ENCODE data around the gene ASPM.
"Not testable (repeated sequence)": the region's sequence is repeated elsewhere in the genome, so short reads cannot be mapped to it uniquely, and the experiment has no call there.

ASPM gene

DNA sequence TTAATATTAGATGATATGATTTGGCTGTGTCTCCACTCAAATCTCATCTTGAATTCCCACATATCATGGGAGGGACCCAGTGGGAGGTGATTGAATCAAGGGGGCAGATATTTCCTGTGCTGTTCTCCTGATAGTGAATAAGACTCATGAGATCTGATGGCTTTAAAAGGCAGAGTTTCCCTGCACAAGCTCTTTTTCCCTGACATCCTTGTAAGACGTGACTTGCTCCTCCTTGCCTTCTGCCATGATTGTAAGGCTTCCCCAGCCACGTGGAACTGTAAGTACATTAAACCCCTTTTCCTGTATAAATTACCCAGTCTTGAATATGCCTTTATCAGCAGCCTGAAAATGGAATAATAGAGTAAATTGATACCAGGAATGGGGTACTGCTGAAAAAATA, 66.1 kb downstream of the ASPM start:
- DNase-seq = no peak

DNA sequence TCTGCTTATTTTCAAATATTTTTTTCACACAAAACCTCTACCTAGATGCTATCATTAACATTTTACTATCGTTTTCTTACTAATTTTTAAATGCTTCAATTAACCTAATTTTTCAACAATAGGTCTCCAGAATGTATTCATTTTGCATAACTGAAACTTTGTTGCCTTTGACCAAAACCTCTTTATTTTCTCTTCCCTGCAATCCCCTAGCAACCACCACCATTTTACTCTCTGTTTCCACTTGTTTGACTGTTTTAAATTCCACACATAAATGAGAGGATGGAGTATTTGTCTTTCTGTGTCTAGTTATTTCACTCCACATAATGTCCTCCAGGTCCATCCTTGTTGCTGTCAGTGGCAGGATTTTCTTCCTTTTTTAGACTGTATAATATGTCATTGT, 69.9 kb downstream of the ASPM start:
- no peak for DNase-seq

DNA sequence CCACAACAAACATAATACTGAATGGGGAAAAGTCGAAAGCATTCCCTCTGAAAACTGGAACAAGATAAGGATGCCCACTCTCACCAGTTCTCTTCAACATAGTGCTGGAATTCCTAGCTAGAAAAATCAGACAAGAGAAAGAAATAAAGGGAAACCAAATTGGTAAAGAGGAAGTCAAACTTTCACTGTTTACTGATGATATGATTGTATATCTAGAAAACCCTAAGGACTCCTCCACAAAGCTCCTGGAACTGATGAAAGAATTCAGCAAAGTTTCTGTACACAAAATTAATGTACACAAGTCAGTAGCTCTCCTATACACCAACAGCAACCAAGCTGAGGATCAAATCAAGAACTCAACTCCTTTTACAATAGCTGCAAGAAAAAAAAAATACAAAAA, 72.5 kb downstream of the ASPM start:
- no peak for DNase-seq

DNA sequence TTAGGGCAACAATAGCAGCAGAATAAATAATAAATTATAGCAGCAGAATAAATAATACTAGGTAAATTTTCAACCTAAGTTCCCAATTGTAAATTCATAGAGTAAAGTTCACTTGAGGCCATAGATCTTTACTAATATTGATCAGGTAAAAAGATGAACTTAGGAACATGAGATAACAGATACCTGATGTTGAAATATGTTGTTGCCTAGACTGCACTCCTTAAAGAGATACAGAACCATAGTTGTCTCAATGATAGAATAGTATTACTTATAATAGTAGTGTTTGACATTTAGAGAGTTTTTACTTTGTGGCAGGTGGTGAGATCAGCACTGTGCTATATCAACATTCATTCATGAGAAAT, 79.0 kb downstream of the ASPM start:
- DNase-seq = no peak

DNA sequence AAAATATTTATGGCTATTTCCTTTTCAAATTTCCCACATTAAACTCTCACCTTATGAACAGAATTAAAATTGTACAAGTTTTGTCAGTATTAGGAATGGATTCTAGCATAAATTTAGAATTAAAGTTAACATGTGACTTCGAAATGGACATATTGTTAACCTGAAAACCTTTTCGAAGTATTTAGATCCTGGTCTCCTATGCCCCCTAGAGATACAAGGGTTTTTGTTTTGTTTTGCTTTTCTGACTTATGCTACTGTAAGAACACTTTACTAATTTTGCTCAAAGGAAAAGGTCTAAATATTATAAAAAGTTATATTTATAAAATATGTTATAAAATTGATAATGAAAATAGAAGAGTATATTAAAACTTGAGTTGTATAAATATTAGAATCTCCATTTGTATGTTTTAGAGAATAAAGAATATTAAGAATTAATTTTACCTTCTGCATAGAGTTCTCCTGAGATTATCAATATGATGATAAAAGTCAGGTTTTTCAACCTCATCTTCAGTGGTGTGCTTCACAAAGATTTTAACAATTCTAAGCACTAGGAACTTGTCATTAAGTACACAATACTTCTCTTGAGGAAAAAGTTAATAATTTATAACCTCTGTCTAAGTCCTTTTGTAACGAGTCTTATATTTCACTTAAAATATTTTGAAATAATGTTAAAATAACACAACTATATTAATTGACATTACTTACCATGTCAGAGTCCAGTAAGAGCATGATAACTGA, 79.6 kb downstream of the ASPM start, which contains the start of gene F13B:
Gene F13B, minus strand, starts transcription at position 542 of the 738 bp plus-strand sequence. Its CDS starts 37 bp downstream, at position 505.
- DNase-seq = no peak

DNA sequence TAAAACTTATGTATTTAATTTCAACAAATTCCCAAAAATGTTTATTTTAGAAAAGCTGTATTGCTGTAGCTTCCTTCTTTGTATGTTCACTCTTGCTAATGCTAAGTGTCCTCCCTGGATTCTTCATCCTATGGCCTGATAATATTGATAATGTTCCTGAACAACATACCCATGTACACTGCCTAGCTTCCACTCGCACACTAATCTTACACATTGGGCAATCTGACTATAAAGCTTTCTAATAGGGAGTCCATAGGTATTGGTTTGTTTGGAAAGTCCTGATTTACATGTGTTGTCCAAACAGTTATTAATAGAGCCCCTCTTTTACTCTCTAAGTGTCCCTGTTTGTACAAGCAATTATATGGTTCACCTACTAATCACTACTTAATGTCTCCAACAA, 80.2 kb downstream of the ASPM start:
- no peak for DNase-seq

DNA sequence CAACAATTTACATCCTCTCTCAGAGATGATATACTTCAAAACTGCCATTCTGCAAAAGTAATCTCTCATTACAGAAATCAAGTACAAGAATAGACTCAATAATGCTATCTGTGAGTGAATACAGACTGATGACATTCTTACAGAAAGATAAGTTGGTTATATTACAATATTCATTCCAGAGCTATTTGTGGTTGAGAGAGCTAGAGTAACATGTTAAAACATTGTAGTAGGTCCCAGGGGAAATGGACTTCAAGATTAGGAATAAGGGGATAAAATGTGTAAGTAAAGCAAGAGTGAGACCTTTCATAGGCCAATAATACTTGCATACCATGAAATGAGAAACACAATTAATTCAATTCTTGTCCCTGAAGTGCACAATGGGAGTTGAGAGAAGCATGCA, 80.9 kb downstream of the ASPM start:
- DNase-seq = no peak

DNA sequence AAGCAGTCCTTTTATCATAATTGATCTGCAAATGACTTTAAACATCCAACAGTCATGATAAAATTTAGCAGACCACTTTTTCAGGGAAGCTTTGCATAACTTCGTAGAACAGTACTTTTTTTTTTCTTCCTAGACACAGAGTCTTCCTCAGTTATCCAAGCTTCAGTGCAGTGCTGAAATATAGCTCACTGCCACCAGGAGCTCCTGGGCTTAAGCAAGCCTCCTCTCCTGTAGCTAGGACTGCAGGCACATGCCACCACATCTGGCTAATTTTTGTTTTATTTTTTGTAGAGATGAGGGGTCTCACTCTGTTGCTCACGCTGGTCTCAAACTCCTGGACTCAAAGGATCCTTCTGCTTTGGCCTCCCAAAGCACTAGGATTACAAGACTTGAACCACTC, 83.3 kb downstream of the ASPM start:
- no peak for DNase-seq

DNA sequence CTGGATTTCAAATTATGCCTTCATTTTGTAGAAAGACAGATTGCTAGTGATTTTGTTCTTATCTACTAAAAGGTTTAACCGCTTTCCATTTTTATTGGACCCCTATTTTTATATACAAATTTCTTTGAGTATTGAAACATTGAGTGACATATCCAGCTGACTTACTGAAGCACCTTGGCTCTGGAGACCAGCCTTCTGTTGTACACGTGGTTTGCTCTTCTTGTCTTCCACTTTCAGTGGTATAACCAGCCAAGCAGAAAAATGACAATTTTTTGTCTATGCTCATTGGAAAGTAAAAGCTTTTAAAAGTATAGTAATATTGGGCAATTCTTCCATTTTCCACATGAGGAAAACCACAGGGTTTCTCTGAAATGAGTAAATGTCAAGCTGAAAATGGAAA, 83.8 kb downstream of the ASPM start:
- no peak for DNase-seq

DNA sequence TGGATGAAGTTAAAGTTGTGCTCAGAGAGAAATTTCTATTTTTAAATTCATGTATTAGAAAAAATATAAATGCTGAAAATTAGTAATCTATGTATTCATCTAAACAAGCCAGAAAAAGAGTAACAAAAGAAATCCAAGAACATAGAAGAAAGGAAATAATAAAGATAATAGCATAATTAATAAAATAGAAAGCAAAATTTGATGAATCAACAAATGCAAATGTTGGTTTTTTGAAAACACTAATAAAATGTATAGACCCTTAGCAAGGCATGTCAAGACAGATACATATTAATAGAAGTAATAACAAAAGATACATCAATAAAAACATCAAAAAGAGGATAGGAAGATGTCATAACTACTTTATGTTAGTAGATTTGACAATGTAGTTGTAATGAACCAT, 97.4 kb downstream of the ASPM start:
- DNase-seq = no peak

DNA sequence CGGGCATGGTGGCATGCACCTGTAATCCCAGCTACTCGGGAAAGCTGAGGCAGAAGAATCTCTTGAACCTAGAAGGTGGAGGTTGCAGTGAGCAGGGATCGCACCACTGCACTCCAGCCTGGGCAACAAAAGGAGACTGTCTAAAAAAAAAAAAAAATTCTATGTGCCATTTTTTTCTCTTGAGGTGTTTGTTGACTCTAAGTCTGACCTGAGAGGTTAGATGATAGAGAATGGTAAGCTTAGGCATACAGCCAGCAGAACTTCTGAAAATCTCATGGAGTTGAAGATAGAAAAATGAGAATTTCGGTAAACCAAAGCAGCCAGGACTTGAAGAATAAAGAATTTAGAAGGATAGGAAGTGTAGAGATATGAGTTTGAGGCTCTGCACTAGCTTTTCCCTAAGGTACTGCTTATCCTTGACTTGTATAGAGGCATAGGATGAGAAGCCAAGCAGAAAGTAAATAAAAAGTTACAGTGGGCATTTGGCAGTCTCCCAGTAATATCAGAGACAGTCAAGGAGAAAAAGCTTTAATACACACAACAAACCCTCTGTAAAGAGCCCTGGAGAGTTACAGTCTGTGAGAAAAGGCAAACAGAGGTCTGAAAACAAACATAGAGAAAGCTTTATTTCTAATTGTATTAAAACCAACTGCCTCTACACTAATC, 103.7 kb downstream of the ASPM start:
- DNase-seq = no peak

DNA sequence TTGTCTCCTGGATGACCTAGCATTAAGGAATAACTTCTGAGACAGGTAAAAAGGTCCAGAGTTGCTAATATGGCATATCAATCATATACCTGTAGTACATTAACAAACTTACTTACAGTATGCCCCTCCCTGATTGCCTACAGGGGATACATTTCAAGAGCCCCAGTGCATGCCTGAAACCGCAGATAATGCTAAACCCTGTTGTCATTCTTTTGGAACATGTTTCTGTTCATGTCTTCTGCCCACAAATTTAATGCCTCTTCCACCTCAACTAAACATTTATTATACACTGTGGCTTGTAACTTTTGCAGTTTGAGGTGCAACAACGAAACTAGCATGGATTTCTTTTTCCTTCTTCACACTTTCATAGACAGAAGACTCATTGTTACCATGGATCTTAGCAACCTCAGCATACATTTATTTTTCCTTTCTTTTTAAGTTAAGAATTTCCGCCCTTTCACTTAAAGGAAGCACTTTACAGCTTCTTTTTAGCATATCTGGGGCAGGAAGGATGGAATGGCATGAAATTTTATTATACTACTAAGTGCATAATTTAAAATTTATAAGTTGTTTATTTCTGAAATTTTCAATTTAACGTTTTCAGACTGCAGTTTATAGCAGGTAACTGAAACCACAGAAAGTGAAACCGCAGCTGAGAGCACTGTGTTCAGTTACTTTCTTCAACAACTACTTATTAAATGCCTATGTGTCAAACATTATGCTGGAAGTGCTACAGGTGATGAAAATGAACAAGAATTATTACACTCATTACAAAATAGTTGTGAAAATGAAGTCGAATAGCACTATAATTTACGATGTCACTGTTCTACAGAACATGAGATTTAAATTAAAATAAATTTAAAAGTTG, 104.7 kb downstream of the ASPM start:
- no peak for DNase-seq

DNA sequence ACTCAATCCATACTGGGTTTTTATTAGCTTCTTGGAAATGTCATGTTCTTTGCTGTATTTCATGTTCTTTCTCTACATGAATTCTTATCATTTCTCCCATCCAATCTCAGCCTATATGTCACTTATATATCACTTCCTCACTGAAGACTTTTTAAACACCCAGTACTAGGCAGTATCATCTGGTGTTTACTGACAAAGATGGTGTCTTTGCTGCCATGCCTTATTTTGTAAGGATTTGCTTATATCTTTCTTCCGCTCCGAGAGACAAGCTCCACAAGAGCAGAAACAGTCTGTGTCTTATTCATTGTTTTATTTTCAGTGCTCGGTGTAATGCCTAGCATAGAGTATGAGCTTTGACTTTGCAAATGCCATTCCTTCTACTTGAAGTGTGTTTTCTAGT, 109.6 kb downstream of the ASPM start:
- DNase-seq = no peak

DNA sequence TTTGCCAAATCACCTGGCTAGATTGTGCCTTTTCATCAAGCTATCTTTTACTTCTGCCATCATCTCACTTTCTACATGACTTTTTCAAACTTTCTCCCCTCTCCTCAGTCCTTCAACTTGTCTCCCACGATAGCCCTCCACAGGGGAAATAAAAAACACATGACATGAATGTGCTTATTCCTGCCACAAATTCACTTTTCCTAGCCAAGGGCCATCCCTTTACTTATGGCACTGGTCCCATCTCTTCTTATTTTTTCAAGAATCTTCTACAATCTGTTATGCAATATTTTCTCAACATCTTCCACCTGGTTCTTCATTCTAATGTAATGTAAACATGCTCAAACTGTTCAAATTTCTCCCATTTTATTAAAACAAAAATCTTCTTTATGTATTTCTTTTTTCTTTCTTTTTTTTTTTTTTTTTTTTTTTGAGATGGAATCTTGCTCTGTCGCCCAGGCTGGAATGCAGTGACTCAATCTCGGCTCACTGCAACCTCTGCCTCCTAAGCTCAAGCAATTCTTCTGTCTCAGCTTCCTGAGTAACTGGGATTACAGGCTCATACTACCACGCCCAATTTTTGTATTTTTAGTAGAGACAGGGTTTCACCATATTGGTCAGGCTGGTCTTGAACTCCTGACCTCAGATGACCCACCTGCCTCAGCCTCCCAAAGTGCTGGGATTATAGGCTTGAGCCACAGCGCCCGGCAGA, 111.7 kb downstream of the ASPM start:
- not testable (repeated sequence) for DNase-seq

Measured in stimulated activated CD8-positive, alpha-beta memory T cell treated with anti-CD3 and anti-CD28 coated beads, Interleukin-4, amount 100 ng/mL, for 48 hours (primary cell).